ENCODE results near the gene SEMA6A. TPM values are rescaled to one million over a fixed set of nuclear protein-coding genes. Genes with fewer than 3 reads are reported as not detected.

SEMA6A gene
- total RNA-seq, 1 experiment from 2014 or later: 18.3 TPM

DNA sequence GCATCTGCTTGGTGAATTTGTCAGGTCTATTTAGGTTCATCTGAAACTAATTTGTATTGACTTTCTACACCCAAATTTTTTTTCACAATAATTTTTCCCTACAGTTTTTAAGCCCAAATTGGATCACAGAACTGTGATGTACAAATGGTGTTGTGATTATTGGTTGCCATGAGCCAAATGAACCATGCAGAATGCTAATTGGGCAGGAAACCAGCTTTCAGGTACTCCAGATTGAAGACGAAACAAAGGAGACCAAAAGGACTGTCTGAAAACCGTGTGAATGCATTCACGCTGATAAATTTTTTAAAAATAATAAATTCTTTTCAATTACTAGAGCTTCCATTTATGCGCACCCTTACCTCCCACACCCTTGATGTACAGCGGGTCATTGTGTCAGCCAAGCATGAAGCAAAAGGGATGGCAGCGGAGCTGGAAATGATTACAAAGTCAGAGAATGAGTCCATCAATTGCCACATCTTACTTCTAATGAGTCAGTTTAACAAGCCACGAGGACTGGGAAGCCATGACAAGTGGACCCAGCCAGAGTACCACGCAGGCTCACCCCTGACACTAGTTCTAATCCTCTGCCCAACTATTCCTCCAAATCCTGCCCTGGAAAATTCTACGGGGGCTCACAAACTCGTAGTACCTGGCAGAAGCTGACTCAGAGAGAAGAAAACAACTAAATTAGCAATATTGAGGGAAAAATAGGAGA is 66.5 kb downstream of the SEMA6A start:
- CTCF ChIA-PET: no interaction called here
- H3K27me3 ChIP-seq (replicated peaks; ENCODE audit: control insufficient read depth, insufficient read depth, low read length): no peaks in the 10 kb centered on the region
- no peaks in the 10 kb centered on the region; the same call in 1 of the 2 replicates for H3K36me3 ChIP-seq (ENCODE audit: control insufficient read depth, insufficient read depth, low read length)
- BruUV-seq (replicated peaks): no TSS peak
- no peak for TF ChIP-seq CTCF (IDR thresholded peaks at IDR 0.05; ENCODE audit: insufficient read depth in 1 of 2, low read depth in 1 of 2, low read length in 1 of 2, severe bottlenecking in 1 of 2, unreplicated experiment in 1 of 2)
- Mint-ChIP-seq H3K9me3 (ENCODE audit: unreplicated experiment) (no peaks in the 10 kb centered on the region), H3K27ac (ENCODE audit: unreplicated experiment) (no peak overlapping the region), H3K4me1 (ENCODE audit: low read depth, unreplicated experiment) (peaks cover 16% of the 10 kb centered on the region), H3K36me3 (ENCODE audit: insufficient read depth, unreplicated experiment) (no peaks in the 10 kb centered on the region), H3K27me3 (ENCODE audit: insufficient read depth, unreplicated experiment) (no peaks in the 10 kb centered on the region), H3K4me3 (ENCODE audit: unreplicated experiment) (no peak overlapping the region)
- H3K9me3 ChIP-seq: no peaks in the 10 kb centered on the region
- intact Hi-C loops (cut with micrococcal nuclease; ENCODE audit: unreplicated experiment): no loop called here
- POLR2A ChIA-PET: no interaction called here
- H3K4me3 ChIP-seq (ENCODE audit: low read depth, low read length): no peak overlapping the region
- H3K4me1 ChIP-seq: peaks cover 7% of the 10 kb centered on the region; the same call in 1 of the 2 replicates
- no peak for DNase-seq

DNA sequence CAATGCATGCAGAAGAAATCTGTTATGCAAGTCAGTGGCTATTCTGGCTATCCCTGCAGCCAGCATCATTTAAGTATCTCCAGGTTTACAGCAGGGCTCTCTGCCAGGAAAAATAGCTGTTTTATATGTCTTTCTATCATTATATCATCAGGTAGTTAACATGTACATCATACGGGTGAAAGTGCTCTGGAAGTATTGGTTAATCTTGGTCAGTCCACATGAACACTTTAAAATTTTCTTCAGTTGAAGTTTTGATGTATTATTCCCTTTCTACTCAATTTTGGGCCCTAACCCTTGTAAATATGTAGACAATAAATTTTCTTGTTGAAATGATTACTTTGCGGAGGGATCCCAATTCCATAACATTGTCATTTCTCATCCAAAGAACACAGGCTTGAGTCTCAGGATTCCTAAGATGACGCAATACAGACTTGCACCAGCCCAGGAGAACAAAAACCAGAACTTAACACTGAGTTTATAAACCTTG is 67.5 kb downstream of the SEMA6A start:
- no peaks in the 10 kb centered on the region for H3K27me3 ChIP-seq (replicated peaks; ENCODE audit: control insufficient read depth, insufficient read depth, low read length)
- no peaks in the 10 kb centered on the region for H3K9me3 ChIP-seq
- DNase-seq: no peak
- H3K4me1 ChIP-seq: peaks cover 7% of the 10 kb centered on the region; the same call in 1 of the 2 replicates
- BruUV-seq (replicated peaks): no TSS peak
- Mint-ChIP-seq H3K9me3 (ENCODE audit: unreplicated experiment) (no peaks in the 10 kb centered on the region), H3K4me3 (ENCODE audit: unreplicated experiment) (no peak overlapping the region), H3K27me3 (ENCODE audit: insufficient read depth, unreplicated experiment) (no peaks in the 10 kb centered on the region), H3K27ac (ENCODE audit: unreplicated experiment) (no peak overlapping the region), H3K36me3 (ENCODE audit: insufficient read depth, unreplicated experiment) (peaks cover 6% of the 10 kb centered on the region), H3K4me1 (ENCODE audit: low read depth, unreplicated experiment) (peaks cover 16% of the 10 kb centered on the region)
- intact Hi-C loops (cut with micrococcal nuclease; ENCODE audit: unreplicated experiment): no loop called here
- no peak overlapping the region for H3K4me3 ChIP-seq (ENCODE audit: low read depth, low read length)
- CTCF ChIA-PET: no interaction called here
- no peak for TF ChIP-seq CTCF (IDR thresholded peaks at IDR 0.05; ENCODE audit: insufficient read depth in 1 of 2, low read depth in 1 of 2, low read length in 1 of 2, severe bottlenecking in 1 of 2, unreplicated experiment in 1 of 2)
- no peaks in the 10 kb centered on the region; the same call in 1 of the 2 replicates for H3K36me3 ChIP-seq (ENCODE audit: control insufficient read depth, insufficient read depth, low read length)
- POLR2A ChIA-PET: no interaction called here

DNA sequence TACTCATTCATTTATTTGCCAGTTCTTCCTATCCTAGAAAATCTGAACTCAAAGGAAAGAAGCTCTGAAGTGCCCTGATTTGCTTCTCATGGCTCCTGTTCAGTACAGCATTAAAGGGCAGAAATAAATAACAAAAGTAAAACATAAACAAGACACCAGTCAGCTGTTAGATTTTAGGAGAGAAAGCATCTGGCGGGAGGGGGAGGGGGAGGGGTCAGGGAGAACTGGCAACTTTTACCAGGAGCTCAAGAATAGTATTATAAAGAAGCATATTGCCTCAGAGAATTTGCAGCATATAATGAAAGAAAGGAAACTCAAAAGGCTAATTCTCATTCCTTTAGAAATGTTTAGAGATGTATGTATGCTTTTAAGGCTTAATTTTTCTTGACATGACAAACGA is 68.1 kb downstream of the SEMA6A start:
- Mint-ChIP-seq H3K9me3 (ENCODE audit: unreplicated experiment) (no peaks in the 10 kb centered on the region), H3K4me3 (ENCODE audit: unreplicated experiment) (no peak overlapping the region), H3K4me1 (ENCODE audit: low read depth, unreplicated experiment) (peaks cover 12% of the 10 kb centered on the region), H3K36me3 (ENCODE audit: insufficient read depth, unreplicated experiment) (peaks cover 6% of the 10 kb centered on the region), H3K27ac (ENCODE audit: unreplicated experiment) (no peak overlapping the region), H3K27me3 (ENCODE audit: insufficient read depth, unreplicated experiment) (no peaks in the 10 kb centered on the region)
- Histone ChIP-seq H3K4me3 (ENCODE audit: low read depth, low read length) (no peak overlapping the region), H3K36me3 (ENCODE audit: control insufficient read depth, insufficient read depth, low read length) (no peaks in the 10 kb centered on the region; the same call in 1 of the 2 replicates), H3K9me3 (no peaks in the 10 kb centered on the region), H3K4me1 (peaks cover 7% of the 10 kb centered on the region; the same call in 1 of the 2 replicates), H3K27me3 (replicated peaks; ENCODE audit: control insufficient read depth, insufficient read depth, low read length) (no peaks in the 10 kb centered on the region)
- no peak for TF ChIP-seq CTCF (IDR thresholded peaks at IDR 0.05; ENCODE audit: insufficient read depth in 1 of 2, low read depth in 1 of 2, low read length in 1 of 2, severe bottlenecking in 1 of 2, unreplicated experiment in 1 of 2)
- intact Hi-C loops (cut with micrococcal nuclease; ENCODE audit: unreplicated experiment): no loop called here
- no peak for DNase-seq
- ChIA-PET POLR2A (no interaction called here), CTCF (no interaction called here)
- BruUV-seq (replicated peaks): no TSS peak
